GM21723 (cell line): Measurements from ENCODE around the gene DDIT3.
"Not testable (repeated sequence)": the region's sequence is repeated elsewhere in the genome, so short reads cannot be mapped to it uniquely, and the experiment has no call there.

ENCODE experiments used
- ATAC-seq: cut with Tn5 transposase; IDR thresholded peaks from one replicate; pipeline ENCODE4 v1.9.1; 2021; ENCODE audit warnings: mild to moderate bottlenecking, moderate library complexity; ENCODE audit not compliant: unreplicated experiment

DDIT3 gene

GRCh38 chr12:57526477-57527126, 6.3 kb upstream of the DDIT3 start:
- no peak for ATAC-seq

DNA sequence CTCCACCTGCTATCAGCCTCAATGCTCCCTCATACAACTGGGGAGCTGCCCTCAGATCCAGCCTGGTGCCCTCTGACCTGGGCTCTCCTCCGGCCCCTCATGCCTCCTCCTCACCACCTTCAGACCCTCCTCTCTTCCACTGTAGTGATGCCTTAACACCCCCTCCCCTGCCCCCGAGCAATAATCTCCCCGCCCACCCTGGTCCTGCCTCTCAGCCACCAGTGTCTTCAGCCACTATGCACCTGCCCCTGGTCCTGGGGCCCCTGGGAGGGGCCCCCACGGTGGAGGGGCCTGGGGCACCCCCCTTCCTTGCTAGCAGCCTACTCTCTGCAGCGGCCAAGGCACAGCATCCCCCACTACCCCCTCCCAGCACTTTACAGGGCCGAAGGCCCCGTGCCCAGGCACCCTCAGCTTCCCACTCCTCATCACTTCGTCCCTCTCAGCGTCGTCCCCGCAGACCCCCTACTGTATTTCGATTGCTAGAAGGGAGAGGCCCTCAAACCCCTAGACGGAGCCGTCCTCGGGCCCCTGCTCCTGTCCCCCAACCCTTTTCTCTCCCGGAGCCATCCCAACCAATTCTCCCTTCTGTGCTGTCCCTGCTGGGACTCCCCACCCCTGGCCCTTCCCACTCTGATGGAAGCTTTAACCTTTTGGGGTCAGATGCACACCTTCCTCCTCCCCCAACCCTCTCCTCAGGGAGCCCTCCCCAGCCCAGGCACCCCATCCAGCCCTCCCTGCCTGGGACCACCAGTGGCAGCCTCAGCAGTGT, 5.5 kb upstream of the DDIT3 start:
- no peak for ATAC-seq

DNA sequence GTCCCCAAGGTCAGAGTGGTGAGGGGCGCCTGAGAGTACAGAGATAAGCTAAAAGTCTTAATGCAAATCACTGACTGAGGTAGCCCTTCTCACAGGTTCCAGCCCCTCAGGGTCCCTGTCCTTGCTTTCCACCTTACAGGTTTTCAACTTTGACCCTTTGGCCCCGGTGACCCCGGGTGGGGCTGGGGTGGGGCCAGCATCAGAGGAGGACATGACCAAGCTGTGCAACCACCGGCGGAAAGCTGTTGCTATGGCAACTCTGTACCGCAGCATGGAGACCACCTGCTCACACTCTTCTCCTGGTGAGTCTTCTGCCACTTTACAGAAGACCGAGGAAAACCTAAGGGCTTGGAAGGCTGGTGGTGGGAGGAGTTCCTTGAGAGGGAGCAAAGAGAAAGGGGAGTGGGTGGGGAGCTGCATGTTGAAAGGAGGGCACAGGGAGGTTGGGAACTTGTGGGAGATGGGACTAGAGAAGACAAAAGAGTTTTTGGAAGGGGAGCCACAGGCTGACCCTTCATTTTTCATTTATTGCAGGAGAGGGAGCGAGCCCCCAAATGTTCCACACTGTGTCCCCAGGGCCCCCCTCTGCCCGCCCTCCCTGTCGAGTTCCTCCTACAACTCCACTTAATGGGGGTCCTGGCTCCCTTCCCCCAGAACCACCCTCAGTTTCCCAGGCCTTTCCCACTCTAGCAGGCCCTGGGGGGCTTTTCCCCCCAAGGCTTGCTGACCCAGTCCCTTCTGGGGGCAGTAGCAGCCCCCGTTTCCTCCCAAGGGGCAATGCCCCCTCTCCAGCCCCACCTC, 4.7 kb upstream of the DDIT3 start:
- no peak for ATAC-seq

GRCh38 chr12:57523706-57524614, 3.6 kb upstream of the DDIT3 start:
- ATAC-seq: no peak

DNA sequence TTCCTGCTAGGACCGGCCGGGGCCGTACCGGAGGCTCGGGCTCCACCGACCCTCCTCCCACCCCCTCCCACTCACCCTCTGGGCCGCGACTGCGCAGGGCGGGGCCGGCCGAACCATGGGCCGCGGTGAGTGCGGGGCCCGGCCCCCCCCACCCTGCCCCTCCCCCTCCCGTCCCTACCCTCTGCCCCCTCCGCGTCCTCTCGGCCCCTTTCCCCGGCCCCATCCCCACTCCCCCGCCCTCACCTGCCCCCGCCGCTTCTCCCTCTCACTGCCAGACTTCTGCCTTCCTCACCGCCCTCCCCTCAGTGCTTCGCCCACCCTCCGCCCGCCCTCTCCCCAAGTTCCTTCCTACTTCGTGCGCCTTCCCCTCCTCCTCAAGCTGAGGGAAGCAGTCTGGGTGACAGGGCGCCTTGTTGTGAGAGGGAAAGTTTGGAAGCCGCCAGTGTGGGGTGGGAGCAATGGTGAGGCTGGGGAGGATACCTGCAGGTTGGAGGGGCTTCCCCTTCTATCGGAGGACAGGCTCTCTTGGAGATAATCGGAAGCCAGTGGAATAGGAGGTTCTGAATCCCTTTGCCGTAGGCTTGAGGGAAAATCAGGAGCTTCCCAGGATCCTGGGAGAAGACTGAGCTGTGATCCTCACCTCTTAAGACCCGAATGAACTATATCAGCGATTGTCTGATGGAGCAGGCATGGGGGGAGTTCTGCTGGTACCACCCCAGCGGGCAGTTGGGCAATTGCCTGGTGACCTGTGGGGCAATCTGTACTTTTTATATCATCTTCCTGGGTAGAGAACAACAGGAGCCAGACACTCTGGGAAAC, 2.8 kb upstream of the DDIT3 start:
- no peak for ATAC-seq

- ATAC-seq: peak; percentile 49
These were observed 1.9 kb upstream of the DDIT3 start, which contains the start of gene MBD6 for GRCh38 chr12:57522011-57522886. Gene MBD6 (plus strand): TSS chr12:57522824. CDS start chr12:57524304, 1,480 bp downstream.

DNA sequence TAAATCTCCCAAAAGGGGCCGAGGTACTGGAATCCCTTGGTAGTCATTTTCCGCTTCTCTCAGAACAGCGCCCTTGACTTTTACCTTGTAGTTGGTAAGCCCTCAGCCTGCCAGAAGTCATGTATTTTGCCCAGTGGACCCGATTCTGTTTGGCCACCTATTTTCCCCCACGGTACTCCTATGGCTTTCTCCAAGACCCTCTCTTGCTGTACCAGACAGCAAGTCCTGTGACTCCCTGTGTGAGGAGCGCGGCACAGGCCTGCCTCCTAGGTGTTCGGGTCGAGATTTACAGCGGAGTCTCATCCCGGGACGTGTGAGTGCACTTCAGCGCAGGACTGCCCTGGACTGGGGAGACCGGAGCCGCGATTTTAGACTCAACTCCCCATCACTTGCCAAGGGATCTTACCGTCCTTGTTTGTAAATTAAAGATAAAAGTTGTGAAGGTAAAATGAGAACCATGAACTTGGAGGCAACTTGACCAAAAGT, 1.3 kb upstream of the DDIT3 start:
- no peak for ATAC-seq

DNA sequence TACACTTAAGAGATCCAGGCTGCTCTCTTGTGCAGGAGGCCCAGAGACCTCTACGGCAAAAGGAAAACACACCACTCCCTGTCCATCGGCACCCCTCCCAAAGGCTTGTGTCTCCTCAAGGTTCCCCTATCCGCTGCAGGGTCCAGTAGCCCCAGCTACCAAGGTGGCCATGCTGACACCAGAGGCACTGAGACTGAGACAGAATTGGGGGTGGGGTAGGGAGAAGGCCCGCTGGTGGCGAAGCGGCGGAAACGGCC, 590 bp downstream of the DDIT3 start:
- peak; percentile 1 for ATAC-seq

GRCh38 chr12:57518920-57519795, 1.2 kb downstream of the DDIT3 start:
- no peak for ATAC-seq

DNA sequence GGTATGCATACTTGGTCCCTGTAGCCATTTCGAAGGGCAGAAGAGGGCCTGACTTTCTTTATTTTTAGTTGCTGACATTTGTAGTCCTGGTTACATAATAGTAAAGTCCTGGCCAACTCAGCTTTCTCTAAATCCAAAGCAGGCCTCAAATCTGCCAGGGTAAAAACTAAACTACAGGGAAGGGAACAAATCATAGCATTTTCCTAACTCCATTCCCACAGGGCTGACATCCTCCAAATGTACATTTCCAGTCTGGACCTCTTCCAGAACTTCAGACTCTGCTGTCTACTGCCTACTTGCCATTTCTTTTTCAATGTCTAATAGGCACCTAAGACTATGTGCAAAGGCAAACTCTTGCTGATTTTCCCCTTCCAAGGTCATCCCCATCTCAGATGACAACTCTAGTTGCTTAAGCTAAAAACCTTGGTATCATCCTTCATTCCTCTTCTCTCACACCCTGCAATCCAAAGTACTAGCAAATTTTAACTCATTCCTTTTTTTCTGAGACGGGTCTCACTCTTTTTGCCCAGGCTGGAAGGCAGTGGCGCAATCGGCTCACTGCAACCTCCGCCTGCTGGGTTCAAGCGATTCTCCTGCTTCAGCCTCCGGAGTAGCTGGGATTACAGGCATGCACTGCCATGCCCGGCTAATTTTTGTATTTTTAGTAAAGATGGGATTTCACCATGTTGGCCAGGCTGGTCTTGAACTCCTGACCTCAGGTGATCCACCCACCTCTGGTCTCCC, 2.0 kb downstream of the DDIT3 start:
- ATAC-seq: no peak

- not testable (repeated sequence) for ATAC-seq
These were observed 2.6 kb downstream of the DDIT3 start for GRCh38 chr12:57517718-57518117.

DNA sequence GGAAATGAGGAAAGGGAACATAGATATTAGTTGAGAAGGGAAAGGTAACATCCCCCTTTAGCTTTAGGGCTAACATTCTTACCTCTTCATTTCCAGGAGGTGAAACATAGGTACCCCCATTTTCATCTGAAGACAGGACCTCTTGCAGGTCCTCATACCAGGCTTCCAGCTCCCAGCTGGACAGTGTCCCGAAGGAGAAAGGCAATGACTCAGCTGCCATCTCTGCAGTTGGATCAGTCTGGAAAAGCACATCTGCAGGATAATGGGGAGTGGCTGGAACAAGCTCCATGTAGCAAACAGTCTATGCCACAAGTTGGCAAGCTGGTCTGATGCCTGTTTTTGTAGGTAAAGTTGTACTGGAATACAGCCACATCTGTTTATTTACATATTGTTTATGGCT, 3.1 kb downstream of the DDIT3 start:
- no peak for ATAC-seq

DNA sequence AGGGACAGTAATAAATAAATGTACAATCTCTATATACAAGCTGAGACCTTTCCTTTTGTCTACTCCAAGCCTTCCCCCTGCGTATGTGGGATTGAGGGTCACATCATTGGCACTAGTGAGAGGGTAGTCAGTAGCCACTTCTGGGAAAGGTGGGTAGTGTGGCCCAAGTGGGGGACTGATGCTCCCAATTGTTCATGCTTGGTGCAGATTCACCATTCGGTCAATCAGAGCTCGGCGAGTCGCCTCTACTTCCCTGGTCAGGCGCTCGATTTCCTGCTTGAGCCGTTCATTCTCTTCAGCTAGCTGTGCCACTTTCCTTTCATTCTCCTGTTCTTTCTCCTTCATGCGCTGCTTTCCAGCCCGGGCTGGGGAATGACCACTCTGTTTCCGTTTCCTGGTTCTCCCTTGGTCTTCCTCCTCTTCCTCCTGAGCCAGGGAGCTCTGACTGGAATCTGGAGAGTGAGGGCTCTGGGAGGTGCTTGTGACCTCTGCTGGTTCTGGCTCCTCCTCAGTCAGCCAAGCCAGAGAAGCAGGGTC, 3.6 kb downstream of the DDIT3 start:
- no peak for ATAC-seq

DNA sequence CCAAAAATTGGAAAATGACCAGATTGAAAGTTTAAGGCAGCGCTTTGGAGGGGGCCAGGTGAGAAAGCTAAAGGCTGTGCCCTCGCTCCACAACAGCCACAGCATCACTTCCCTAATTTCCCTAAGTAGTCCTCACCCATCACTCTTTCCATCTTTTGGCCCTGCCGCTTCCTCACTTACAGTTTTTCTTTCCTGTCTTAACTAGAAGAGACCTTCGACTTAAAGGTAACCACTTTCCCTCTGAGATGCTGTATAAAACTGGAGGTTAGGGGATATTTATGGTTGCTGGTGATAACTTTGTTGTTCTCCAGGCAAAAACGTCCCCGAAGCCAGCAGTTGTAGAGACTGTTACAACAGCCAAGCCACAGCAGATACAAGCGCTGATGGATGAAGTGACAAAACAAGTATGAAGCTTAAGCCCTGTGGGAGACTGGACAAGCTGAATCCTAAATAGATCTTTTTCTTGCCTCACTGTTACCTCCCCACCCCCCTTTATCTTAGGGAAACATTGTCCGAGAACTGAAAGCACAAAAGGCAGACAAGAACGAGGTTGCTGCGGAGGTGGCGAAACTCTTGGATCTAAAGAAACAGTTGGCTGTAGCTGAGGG, 4.3 kb downstream of the DDIT3 start:
- ATAC-seq: no peak

- ATAC-seq: no peak
These were observed 4.8 kb downstream of the DDIT3 start for GRCh38 chr12:57515408-57515933.

GRCh38 chr12:57514720-57515407, 5.5 kb downstream of the DDIT3 start:
- ATAC-seq: no peak
